Upper lobe of left lung (tissue), 6 donors: ENCODE measurements around the gene EEF1AKMT1. TPM values are rescaled to one million over a fixed set of nuclear protein-coding genes. Genes with fewer than 3 reads are reported as not detected.
"Not testable (repeated sequence)": the region's sequence is repeated elsewhere in the genome, so short reads cannot be mapped to it uniquely, and the experiment has no call there.

Source experiments
- ATAC-seq, 2 donors: fragments of 200-7000 bp; cut with Tn5 transposase; one replicate each; pipeline ENCODE4 v1.9.1; 2022; ENCODE audit warnings: mild to moderate bottlenecking in 2 of 2, moderate library complexity in 2 of 2; ENCODE audit not compliant: low FRiP score in 2 of 2
- DNase-seq, 2 donors: peaks; one replicate each; pipeline ENCODE4 v3.0.0-alpha.2; 2019 to 2020
- H3K27ac ChIP-seq, 4 donors: fragments of 200-600 bp; sonication (generic); one replicate each; pipeline ENCODE4 v1.5.1; 2016 to 2019
- H3K27me3 ChIP-seq, 4 donors: fragments of 200-600 bp; sonication (generic); one replicate each; pipeline ENCODE4 v1.5.1; 2017 to 2019
- H3K36me3 ChIP-seq, 4 donors: fragments of 200-600 bp; sonication (generic); one replicate each; pipeline ENCODE4 v1.5.1; 2016 to 2019
- H3K4me1 ChIP-seq, 4 donors: fragments of 200-600 bp; sonication (generic); one replicate each; pipeline ENCODE4 v1.5.1; 2018 to 2019
- H3K4me3 ChIP-seq, 4 donors: fragments of 200-600 bp; sonication (generic); one replicate each; pipeline ENCODE4 v1.5.1; 2017 to 2019; ENCODE audit warnings: mild to moderate bottlenecking in 2 of 4, moderate library complexity in 1 of 4
- H3K9me3 ChIP-seq, 4 donors: fragments of 200-600 bp; sonication (generic); one replicate each; pipeline ENCODE4 v1.5.1; 2018 to 2019
- EP300 ChIP-seq, 4 donors: sonication (generic); formaldehyde crosslinking; IDR thresholded peaks; one replicate each; pipeline ENCODE4 v1.5.1; 2017; ENCODE audit warnings: antibody characterized with exemption in 4 of 4, control low read depth in 2 of 4
- POLR2A ChIP-seq, 4 donors: fragments of 450-650 bp; IDR thresholded peaks; one replicate each; pipeline ENCODE4 v1.5.1; 2016 to 2017; ENCODE audit warnings: antibody characterized with exemption in 4 of 4, mild to moderate bottlenecking in 2 of 4
- POLR2AphosphoS5 ChIP-seq, 2 donors: sonication (generic); formaldehyde crosslinking; IDR thresholded peaks; one replicate each; pipeline ENCODE4 v1.5.1; 2017; ENCODE audit warnings: antibody characterized with exemption in 2 of 2
- WGBS, 2 donors: methylation state at CpG; one replicate each; pipeline ENCODE4 v1.1.5; 2017 to 2018; 5-methylcytosine and 5-hydroxymethylcytosine counted together
- total RNA-seq, 6 donors: library from RNA; depleted of rRNA in 4 of 6; stranded (reverse); fragments of >200 nt in 4 of 6; gene quantifications; one replicate each; pipeline versions ENCODE4 v1.1.0 to v1.2.1, GENCODE V29; 2016 to 2021
- TF ChIP-seq, protein P1 (sequence below), 6 experiments: fragments of 450-650 bp in 4 of 6; fragments of 200-600 bp in 2 of 6; sonication (generic) in 2 of 6; IDR thresholded peaks; one replicate each; pipeline ENCODE4 v1.5.1; 2016 to 2019; ENCODE audit warnings: antibody characterized with exemption in 6 of 6
- donor health status: DM: no; HTN: no; CAD: no; lungs with moderate emphysema.
- donor health status: DM: no; HTN: yes; CAD: no; lungs with severe emphysema.

The EEF1AKMT1 gene
- total RNA-seq, 6 donors from 2014 or later, result 3.1 to 13.8 (median 9.0) TPM

- peaks cover 0 to 10% (median 5%) of the 10 kb centered on the region in 4 donors for H3K9me3 ChIP-seq
- DNase-seq (no peak), ATAC-seq (no peak)
- H3K4me1 ChIP-seq, result peaks cover 7 to 13% (median 9%) of the 10 kb centered on the region in 4 donors
- H3K27ac ChIP-seq, result no peak overlapping the region
- H3K27me3 ChIP-seq, result no peaks in the 10 kb centered on the region
- TF ChIP-seq POLR2AphosphoS5 (IDR thresholded peaks at IDR 0.05), result no peak
- TF ChIP-seq EP300 (IDR thresholded peaks at IDR 0.05), result no peak
- no peak for TF ChIP-seq POLR2A (IDR thresholded peaks at IDR 0.05)
- TF ChIP-seq, protein P1, sequence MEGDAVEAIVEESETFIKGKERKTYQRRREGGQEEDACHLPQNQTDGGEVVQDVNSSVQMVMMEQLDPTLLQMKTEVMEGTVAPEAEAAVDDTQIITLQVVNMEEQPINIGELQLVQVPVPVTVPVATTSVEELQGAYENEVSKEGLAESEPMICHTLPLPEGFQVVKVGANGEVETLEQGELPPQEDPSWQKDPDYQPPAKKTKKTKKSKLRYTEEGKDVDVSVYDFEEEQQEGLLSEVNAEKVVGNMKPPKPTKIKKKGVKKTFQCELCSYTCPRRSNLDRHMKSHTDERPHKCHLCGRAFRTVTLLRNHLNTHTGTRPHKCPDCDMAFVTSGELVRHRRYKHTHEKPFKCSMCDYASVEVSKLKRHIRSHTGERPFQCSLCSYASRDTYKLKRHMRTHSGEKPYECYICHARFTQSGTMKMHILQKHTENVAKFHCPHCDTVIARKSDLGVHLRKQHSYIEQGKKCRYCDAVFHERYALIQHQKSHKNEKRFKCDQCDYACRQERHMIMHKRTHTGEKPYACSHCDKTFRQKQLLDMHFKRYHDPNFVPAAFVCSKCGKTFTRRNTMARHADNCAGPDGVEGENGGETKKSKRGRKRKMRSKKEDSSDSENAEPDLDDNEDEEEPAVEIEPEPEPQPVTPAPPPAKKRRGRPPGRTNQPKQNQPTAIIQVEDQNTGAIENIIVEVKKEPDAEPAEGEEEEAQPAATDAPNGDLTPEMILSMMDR (IDR thresholded peaks at IDR 0.05), result no peak
- H3K4me3 ChIP-seq, result no peak overlapping the region
- WGBS, 2 donors, result 6 to 49% methylated on average over 2 of the region's 2 CpGs
- no peaks in the 10 kb centered on the region for H3K36me3 ChIP-seq
Observed at GRCh38 chr13:20769091-20769490, 4.7 kb downstream of the EEF1AKMT1 start.

GRCh38 chr13:20767309-20767943, 6.3 kb downstream of the EEF1AKMT1 start:
- H3K4me1 ChIP-seq, result peaks cover under 1 to 4% (median 3%) of the 10 kb centered on the region in 4 donors

GRCh38 chr13:20760872-20761271, 12.9 kb downstream of the EEF1AKMT1 start:
- H3K4me3 ChIP-seq, result no peak overlapping the region
- no peak overlapping the region for H3K27ac ChIP-seq
- no peaks in the 10 kb centered on the region for H3K27me3 ChIP-seq
- no peaks in the 10 kb centered on the region for H3K9me3 ChIP-seq
- DNase-seq (no peak), ATAC-seq (no peak)
- 83 to 84% methylated on average over 3 of the region's 3 CpGs for WGBS, 2 donors
- H3K36me3 ChIP-seq, result peaks cover 0 to 14% (median 0%) of the 10 kb centered on the region in 4 donors
- H3K4me1 ChIP-seq, result no peaks in the 10 kb centered on the region
- TF ChIP-seq, protein P1 (IDR thresholded peaks at IDR 0.05), result no peak
- TF ChIP-seq POLR2AphosphoS5 (IDR thresholded peaks at IDR 0.05) (no peak), EP300 (IDR thresholded peaks at IDR 0.05) (no peak), POLR2A (IDR thresholded peaks at IDR 0.05) (no peak)

More at GRCh38 chr13:20767309-20767943, 6.3 kb downstream of the EEF1AKMT1 start:
- DNase-seq (no peak), ATAC-seq (no peak)
- 95 to 96% methylated on average over 2 of the region's 2 CpGs for WGBS, 2 donors
- H3K9me3 ChIP-seq, result peaks cover 0 to 10% (median 5%) of the 10 kb centered on the region in 4 donors
- H3K36me3 ChIP-seq, result no peaks in the 10 kb centered on the region
- TF ChIP-seq, protein P1 (IDR thresholded peaks at IDR 0.05), result no peak
- no peak for TF ChIP-seq POLR2A (IDR thresholded peaks at IDR 0.05)
- no peak for TF ChIP-seq POLR2AphosphoS5 (IDR thresholded peaks at IDR 0.05)
- no peak for TF ChIP-seq EP300 (IDR thresholded peaks at IDR 0.05)
- no peak overlapping the region for H3K27ac ChIP-seq
- no peak overlapping the region for H3K4me3 ChIP-seq
- no peaks in the 10 kb centered on the region for H3K27me3 ChIP-seq

GRCh38 chr13:20754009-20754408, 19.8 kb downstream of the EEF1AKMT1 start:
- Histone ChIP-seq H3K36me3 (peaks cover 0 to 18% (median 3%) of the 10 kb centered on the region in 4 donors), H3K4me1 (no peaks in the 10 kb centered on the region), H3K27me3 (no peaks in the 10 kb centered on the region), H3K9me3 (peaks cover 0 to 26% (median 7%) of the 10 kb centered on the region in 4 donors), H3K4me3 (no peak overlapping the region), H3K27ac (no peak overlapping the region)
- no peak for ATAC-seq
- DNase-seq, result no peak
- TF ChIP-seq POLR2AphosphoS5 (IDR thresholded peaks at IDR 0.05) (no peak), POLR2A (IDR thresholded peaks at IDR 0.05) (no peak), EP300 (IDR thresholded peaks at IDR 0.05) (no peak)
- TF ChIP-seq, protein P1 (IDR thresholded peaks at IDR 0.05), result no peak

GRCh38 chr13:20749377-20749776, 24.4 kb downstream of the EEF1AKMT1 start:
- Histone ChIP-seq H3K9me3 (peaks cover 0 to 24% (median 7%) of the 10 kb centered on the region in 4 donors), H3K27ac (no peak overlapping the region), H3K36me3 (peaks cover 0 to 3% (median 0%) of the 10 kb centered on the region in 4 donors), H3K27me3 (no peaks in the 10 kb centered on the region), H3K4me3 (no peak overlapping the region), H3K4me1 (no peaks in the 10 kb centered on the region)
- TF ChIP-seq, protein P1 (IDR thresholded peaks at IDR 0.05), result no peak
- TF ChIP-seq EP300 (IDR thresholded peaks at IDR 0.05) (no peak), POLR2A (IDR thresholded peaks at IDR 0.05) (no peak), POLR2AphosphoS5 (IDR thresholded peaks at IDR 0.05) (no peak)
- 83 to 93% methylated on average over 1 of the region's 1 CpG for WGBS, 2 donors
- DNase-seq, result no peak
- ATAC-seq, result no peak

DNA sequence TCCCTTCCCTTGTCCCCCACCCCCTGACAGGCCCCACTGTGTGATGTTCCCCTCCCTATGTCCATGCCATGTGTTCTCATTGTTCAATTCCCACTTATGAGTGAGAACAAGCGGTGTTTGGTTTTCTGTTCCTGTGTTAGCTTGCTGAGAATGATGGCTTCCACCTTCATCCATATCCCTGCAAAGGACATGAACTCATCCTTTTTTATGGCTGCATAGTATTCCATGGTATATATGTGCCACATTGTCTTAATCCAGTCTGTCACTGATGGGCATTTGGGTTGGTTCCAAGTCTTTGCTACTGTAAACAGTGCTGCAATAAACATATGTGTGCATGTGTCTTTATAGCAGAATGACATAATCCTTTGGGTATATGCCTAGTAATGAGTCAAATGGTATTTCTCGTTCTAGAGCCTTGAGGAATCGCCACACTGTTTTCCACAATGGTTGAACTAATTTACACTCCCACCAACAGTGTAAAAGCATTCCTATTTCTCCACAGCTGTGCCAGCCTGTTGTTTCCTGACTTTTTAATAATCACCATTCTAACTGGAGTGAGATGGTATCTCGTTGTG, 29.8 kb downstream of the EEF1AKMT1 start:
- DNase-seq, H3K9me3 ChIP-seq, H3K4me1 ChIP-seq, H3K4me3 ChIP-seq, H3K27ac ChIP-seq, H3K36me3 ChIP-seq, ATAC-seq, H3K27me3 ChIP-seq: not testable (repeated sequence)
- WGBS, 2 donors, result 95 to 96% methylated on average over 4 of the region's 4 CpGs
